SK-N-SH (cell line): ENCODE results near the gene FKBP5.
A peak's percentile ranks its signal among the peaks of the same experiment; 100 is the strongest.

Experiments
- CHD2 ChIP-seq: fragments of 150-350 bp; IDR thresholded peaks from 2 replicates; pipeline ENCODE4 v1.6.1; 2018; ENCODE audit warnings: low read length; ENCODE audit not compliant: partially characterized antibody
- CTCF ChIP-seq: fragments of 200-600 bp; sonication (generic); IDR thresholded peaks from 2 replicates; pipeline ENCODE4 v1.6.1; 2017; ENCODE audit warnings: antibody characterized with exemption, mild to moderate bottlenecking, moderate library complexity
- EP300 ChIP-seq, 2 experiments: IDR thresholded peaks; 2 replicates each; pipeline versions ENCODE4 v1.4.0 to v1.6.1; 2012; ENCODE audit warnings: borderline replicate concordance in 1 of 2, low read depth in 1 of 2, low read length in 1 of 2
- EZH2phosphoT487 ChIP-seq: fragments of 200-600 bp; sonication (generic); IDR thresholded peaks from 2 replicates; pipeline ENCODE4 v1.6.1; 2017; ENCODE audit warnings: low read depth, mixed run types, mild to moderate bottlenecking, antibody characterized with exemption, moderate library complexity, borderline replicate concordance
- MAX ChIP-seq: IDR thresholded peaks from 2 replicates; pipeline ENCODE4 v1.4.0; 2012; ENCODE audit warnings: low read depth
- MXI1 ChIP-seq: IDR thresholded peaks from 2 replicates; pipeline ENCODE4 v1.6.1; 2012; ENCODE audit warnings: mild to moderate bottlenecking, low read depth, low read length, improper control_type of control experiment
- REST ChIP-seq: IDR thresholded peaks from 2 replicates; pipeline ENCODE4 v1.6.1; 2012; ENCODE audit warnings: mild to moderate bottlenecking, low read depth, low read length, moderate library complexity
- RFX5 ChIP-seq: IDR thresholded peaks from 2 replicates; pipeline ENCODE4 v1.6.1; 2012; ENCODE audit warnings: mild to moderate bottlenecking, improper control_type of control experiment, low read length
- SIN3A ChIP-seq: IDR thresholded peaks from 2 replicates; pipeline ENCODE4 v1.6.1; 2012; ENCODE audit warnings: low read depth, mild to moderate bottlenecking, low read length, moderate library complexity, borderline replicate concordance
- TAF1 ChIP-seq: IDR thresholded peaks from 2 replicates; pipeline ENCODE4 v1.6.1; 2012; ENCODE audit warnings: low read depth, mild to moderate bottlenecking, low read length, moderate library complexity, borderline replicate concordance
- TCF12 ChIP-seq: IDR thresholded peaks from 2 replicates; pipeline ENCODE4 v1.4.0; 2012
- YY1 ChIP-seq: IDR thresholded peaks from 2 replicates; pipeline ENCODE4 v1.4.0; 2012; ENCODE audit warnings: low read depth, mild to moderate bottlenecking

GRCh38 chr6:35731414-35731735 lies 42.7 kb upstream of the FKBP5 start:
- TF ChIP-seq TAF1 (no peak), CTCF (no peak), REST (no peak), SIN3A (no peak), YY1 (no peak), EZH2phosphoT487 (no peak), MAX (no peak), CHD2 (no peak), TCF12 (no peak), RFX5 (no peak), MXI1 (peak; percentile 46; the same call in 1 of the 2 replicates), EP300 (IDR thresholded peaks at IDR 0.05; ENCODE audit: borderline replicate concordance in 1 of 2, low read depth in 1 of 2, low read length in 1 of 2) (no peak)
